Neuron (in vitro differentiated cells): ENCODE results near the gene DGKB.

Experiments used
- H2AFZ ChIP-seq: one replicate; pipeline ENCODE4 v1.6.1; 2013; ENCODE audit warnings: low read depth, mild to moderate bottlenecking, inconsistent platforms, low read length, moderate library complexity
- H3K27me3 ChIP-seq: one replicate; pipeline ENCODE4 v1.6.1; 2013; ENCODE audit warnings: low read length; ENCODE audit not compliant: insufficient read depth
- H3K36me3 ChIP-seq: one replicate; pipeline ENCODE4 v1.6.1; 2013; ENCODE audit warnings: low read length; ENCODE audit not compliant: insufficient read depth
- H3K4me1 ChIP-seq: one replicate; pipeline ENCODE4 v1.6.1; 2013; ENCODE audit warnings: low read length; ENCODE audit not compliant: insufficient read depth
- H3K4me3 ChIP-seq: 2 replicates; pipeline ENCODE4 v1.5.1; 2013; ENCODE audit warnings: mild to moderate bottlenecking, low read length, moderate library complexity
- H3K9me3 ChIP-seq: one replicate; pipeline ENCODE4 v1.6.1; 2013; ENCODE audit warnings: low read length

The DGKB gene

DNA sequence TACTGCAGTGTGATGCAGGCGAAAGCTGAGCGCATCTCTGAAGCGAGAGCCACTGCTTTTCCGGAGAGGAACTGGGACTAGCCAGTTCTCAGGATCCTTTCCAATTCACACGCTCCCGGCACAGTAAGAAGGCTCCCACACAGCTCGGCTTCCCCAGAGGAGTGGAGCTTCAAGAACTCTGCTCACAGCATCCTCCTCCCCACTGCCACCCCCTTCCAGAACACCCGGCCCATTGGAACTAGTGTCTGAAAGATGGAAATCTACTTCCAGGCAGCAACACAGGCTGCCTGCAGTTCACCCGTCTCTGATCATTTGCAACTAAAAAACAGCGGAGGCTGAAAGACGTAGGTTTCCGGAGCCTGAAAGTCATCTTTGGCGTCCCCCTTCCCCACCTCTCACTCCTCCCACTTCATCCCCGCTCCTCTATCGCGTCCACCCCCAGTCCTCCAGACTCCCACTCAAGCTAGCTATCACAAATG lies at the start of gene DGKB:
Gene DGKB (minus strand): TSS at position 163 of the 479 bp plus-strand sequence.
- Histone ChIP-seq H3K4me3 (peak within 1 kb of the TSS; percentile 67), H3K36me3 (no peaks in the 10 kb centered on the region), H3K9me3 (no peaks in the 10 kb centered on the region), H3K27me3 (no peaks in the 10 kb centered on the region), H2AFZ (peak within 1 kb of the TSS; percentile 92), H3K4me1 (peaks cover 16% of the 10 kb centered on the region)

DNA sequence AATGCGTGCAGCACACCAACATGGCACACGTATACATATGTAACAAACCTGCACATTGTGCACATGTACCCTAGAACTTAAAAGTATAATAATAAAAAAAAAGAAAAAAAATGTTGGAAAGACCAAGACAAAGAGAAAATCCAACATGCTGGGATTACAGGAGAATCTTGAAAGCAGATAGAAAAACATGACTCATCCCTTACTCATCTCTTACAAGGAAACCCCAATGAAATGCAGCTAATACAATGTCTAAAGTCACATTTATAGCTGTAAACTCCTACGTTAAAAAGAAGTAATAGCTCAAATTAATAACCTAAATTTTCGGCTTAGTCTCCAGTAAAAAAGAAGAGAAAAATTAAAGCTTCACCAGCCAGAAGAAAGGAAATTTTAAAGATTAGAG lies 47.5 kb upstream of the DGKB start:
- no peak overlapping the region for H2AFZ ChIP-seq
- H3K4me1 ChIP-seq: no peaks in the 10 kb centered on the region
- H3K9me3 ChIP-seq: no peaks in the 10 kb centered on the region
- no peak overlapping the region for H3K4me3 ChIP-seq
- no peaks in the 10 kb centered on the region for H3K27me3 ChIP-seq
- no peaks in the 10 kb centered on the region for H3K36me3 ChIP-seq

DNA sequence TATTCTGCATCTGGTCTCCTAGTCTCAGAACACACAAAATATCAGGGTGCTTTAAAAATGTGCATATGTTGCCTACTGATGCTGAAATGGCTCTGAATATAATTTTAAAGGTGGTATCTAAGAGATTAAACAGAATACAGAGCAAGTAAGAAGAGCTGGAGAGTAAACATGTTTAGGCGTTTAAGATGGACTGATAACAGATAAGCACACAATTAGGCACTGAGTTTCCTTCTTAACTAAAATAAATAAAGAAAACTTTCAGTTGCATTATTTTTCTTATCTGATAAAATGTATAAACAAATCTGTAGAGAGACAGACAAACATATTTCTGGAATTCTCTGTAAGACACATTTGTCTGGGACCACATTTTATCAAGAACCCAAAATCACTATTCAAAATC lies 35.6 kb upstream of the DGKB start:
- Histone ChIP-seq H2AFZ (no peak overlapping the region), H3K27me3 (no peaks in the 10 kb centered on the region), H3K4me1 (peaks cover 8% of the 10 kb centered on the region), H3K9me3 (no peaks in the 10 kb centered on the region), H3K36me3 (no peaks in the 10 kb centered on the region), H3K4me3 (no peak overlapping the region)

DNA sequence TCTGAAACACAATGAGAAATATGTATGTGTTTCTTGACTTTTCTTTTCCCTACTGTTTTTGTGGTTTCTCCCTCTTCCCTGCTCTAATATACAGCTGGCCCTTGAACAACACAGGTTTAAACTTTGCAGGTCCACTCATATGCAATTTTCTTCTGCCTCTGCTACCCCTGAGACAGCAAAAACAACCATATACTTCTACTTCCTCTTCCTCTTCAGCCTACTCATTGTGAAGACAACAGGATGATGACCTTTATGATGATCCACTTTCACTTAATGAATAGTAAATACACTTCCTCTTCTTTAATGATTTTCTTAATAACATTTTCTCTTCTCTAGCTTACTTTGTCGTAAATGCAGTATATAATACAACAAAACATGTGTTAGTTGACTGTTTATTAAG lies 35.0 kb upstream of the DGKB start:
- Histone ChIP-seq H3K27me3 (no peaks in the 10 kb centered on the region), H2AFZ (no peak overlapping the region), H3K36me3 (no peaks in the 10 kb centered on the region), H3K4me3 (no peak overlapping the region), H3K9me3 (no peaks in the 10 kb centered on the region), H3K4me1 (peaks cover 8% of the 10 kb centered on the region)

DNA sequence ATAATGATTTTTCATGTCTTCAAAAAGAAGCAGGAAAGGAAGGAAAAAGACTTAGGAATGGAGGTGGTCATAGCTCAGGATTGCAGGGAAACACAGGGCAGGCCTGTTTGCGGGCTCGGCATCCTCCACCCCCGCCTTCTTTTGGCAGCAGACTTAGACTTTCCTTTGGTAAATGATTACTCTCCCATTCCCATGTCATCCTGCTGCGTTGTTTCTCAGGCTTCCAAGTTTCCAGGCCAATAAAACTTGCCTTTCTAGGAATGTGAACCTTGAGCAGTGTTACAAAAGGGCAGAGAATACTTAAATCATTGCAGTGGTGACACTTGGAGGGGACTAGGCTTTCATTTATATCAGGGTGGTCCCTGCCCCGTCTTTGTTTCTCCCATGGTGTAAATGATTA lies 34.0 kb upstream of the DGKB start:
- no peak overlapping the region for H2AFZ ChIP-seq
- no peaks in the 10 kb centered on the region for H3K9me3 ChIP-seq
- no peaks in the 10 kb centered on the region for H3K27me3 ChIP-seq
- H3K4me1 ChIP-seq: peaks cover 8% of the 10 kb centered on the region
- H3K36me3 ChIP-seq: no peaks in the 10 kb centered on the region
- no peak overlapping the region for H3K4me3 ChIP-seq

DNA sequence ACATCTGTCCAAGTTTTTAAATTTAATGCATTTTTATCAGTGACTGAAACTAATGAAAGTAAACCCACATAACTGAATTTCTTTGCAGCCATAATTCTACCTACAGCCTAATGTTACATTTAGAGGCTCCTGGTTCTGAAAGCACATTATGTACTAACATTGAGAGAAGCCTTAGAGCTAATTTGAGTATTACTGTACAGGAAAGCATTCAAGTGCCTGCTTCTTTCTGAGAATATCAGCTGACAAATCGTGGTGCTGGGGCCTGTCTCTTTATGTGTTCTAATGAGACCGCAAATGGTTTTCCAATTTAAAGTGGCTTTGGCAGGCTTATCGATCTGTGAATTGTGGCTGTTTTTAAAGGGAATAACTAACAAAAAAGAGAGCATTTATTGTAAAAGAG lies 32.3 kb upstream of the DGKB start:
- H3K4me1 ChIP-seq: peaks cover 8% of the 10 kb centered on the region
- no peak overlapping the region for H2AFZ ChIP-seq
- no peak overlapping the region for H3K4me3 ChIP-seq
- no peaks in the 10 kb centered on the region for H3K9me3 ChIP-seq
- H3K27me3 ChIP-seq: no peaks in the 10 kb centered on the region
- no peaks in the 10 kb centered on the region for H3K36me3 ChIP-seq

DNA sequence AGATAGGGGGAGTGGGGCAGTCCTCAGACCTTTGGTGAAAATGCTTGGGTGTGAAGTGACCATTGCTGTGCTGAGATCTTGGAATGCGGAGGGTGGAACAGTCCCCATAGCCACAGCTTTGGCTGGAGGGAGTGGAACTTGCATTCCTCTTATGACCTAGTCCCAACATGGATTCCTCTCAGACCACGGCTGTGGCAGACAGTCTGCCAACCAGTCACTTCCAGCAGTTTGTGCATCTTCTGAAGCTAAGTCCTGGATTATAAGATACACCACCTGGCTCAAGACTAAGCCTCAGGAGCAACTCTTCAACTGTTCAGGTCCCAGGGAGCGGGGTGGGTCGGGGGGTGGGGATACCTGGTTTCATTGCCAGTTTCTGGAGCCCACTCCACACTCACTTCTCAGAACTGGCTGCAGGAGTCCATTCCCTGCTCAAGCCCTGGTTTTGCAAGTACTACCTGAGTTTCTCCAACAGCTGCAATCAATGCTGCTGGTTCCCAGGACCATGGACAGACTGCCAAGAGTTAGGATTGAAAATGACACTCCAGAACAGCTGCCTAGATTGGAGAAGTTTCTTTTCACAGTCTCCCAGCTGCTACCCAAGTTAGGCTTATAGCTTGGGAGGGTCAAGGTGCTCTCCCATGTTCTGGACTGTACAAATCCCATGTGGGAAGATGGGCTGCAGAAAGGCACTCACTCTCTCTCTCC lies 29.1 kb upstream of the DGKB start:
- Histone ChIP-seq H3K4me3 (no peak overlapping the region), H2AFZ (no peak overlapping the region), H3K27me3 (no peaks in the 10 kb centered on the region), H3K4me1 (peaks cover 7% of the 10 kb centered on the region), H3K9me3 (no peaks in the 10 kb centered on the region), H3K36me3 (no peaks in the 10 kb centered on the region)

DNA sequence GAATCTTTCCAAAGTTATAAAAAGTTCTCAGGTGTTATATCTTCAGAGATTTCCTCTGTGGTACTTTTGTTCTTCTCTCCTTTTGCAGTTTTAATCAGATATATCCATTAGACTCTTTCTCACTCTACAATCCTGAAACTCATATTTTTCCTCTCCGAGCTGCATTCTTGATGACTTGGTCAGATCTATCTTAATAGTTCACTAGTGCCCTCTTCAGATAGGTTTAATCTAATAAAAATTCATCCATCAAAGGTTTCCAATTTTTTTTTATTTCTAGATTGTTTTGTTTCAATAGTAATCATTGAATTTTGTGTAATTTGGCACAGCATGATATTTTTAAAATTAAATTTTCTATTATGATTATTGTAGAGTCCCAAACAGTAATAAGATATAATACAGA lies 21.8 kb upstream of the DGKB start:
- Histone ChIP-seq H3K4me3 (no peak overlapping the region), H3K4me1 (no peaks in the 10 kb centered on the region), H3K27me3 (no peaks in the 10 kb centered on the region), H3K36me3 (no peaks in the 10 kb centered on the region), H3K9me3 (no peaks in the 10 kb centered on the region), H2AFZ (no peak overlapping the region)

DNA sequence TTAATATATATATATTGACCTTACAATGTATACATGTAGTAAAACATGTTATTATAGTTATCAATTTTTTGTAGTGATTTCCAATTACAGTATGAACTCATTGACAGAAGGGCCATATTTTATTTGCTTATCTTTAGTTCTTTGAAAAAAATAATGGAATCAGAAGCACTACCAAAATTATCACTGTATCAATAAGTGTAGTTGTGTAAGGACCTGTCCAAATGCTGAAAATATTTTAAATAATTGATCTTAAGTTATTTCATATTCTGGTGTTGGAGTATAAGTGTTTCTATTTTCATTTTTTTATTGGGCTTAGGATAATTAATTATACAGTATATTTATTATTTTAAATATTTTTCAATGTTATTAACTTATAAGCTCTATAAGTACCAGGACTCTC lies 8.5 kb upstream of the DGKB start:
- no peaks in the 10 kb centered on the region for H3K36me3 ChIP-seq
- no peaks in the 10 kb centered on the region for H3K9me3 ChIP-seq
- no peak overlapping the region for H2AFZ ChIP-seq
- H3K4me1 ChIP-seq: no peaks in the 10 kb centered on the region
- H3K4me3 ChIP-seq: no peak overlapping the region
- H3K27me3 ChIP-seq: no peaks in the 10 kb centered on the region

DNA sequence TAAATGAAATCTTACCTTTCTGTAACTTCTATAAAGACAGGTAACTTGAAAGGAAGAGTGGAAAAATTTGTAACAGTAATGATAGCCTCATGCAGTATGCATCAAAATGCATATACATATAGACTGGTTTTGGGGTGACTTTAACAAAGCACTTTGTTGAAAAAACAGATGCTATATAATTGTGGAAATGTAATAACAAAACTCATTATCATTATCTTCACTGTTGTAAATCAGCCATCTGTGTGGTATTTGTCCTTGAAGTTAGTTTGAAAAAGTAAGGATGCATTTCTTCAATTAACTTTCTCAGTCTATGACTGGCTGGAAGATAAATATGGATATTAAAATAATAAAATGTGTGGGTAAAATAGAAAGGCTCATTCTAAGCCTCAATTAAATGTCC lies 6.1 kb upstream of the DGKB start:
- Histone ChIP-seq H3K4me3 (no peak overlapping the region), H3K36me3 (no peaks in the 10 kb centered on the region), H3K27me3 (no peaks in the 10 kb centered on the region), H3K4me1 (peaks cover 1% of the 10 kb centered on the region), H2AFZ (no peak overlapping the region), H3K9me3 (no peaks in the 10 kb centered on the region)

DNA sequence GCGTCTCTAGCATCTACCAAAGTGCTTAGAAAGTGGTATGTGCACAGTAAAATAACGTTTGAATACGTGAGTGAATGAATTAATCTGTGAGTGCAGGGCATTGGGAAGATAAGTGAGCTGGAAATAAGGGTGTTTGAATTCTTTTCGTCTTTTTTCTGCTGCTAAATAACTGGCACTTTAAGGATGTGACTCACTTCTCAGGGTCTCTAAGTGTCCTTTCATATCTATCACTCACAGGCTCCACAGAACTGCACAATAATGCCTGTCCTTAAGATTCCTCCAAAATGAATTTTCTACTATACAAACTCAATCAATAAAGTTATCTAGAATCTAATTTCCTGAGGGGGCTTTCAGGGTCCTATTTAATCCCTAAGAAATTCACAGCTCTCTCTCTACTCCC lies 3.2 kb upstream of the DGKB start:
- H3K27me3 ChIP-seq: no peaks in the 10 kb centered on the region
- no peak overlapping the region for H3K4me3 ChIP-seq

DNA sequence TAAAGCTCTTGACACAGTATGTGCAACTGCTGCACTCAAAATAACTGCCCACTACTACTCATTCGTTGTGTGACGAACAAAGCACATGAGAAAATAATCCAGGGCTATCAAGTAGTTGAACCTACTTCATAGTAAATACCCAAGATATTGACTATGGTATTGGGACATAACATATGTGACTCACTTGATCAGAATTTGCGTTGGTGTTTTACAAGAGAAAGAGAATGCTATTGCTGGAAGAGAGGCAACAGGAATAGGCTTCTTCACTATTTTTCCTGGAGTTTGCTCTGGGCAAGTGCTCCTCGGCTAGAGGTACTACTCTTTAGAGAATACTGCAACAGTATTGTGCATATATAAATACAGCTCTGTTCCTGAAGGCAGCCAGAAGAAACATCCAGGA lies 2.5 kb downstream of the DGKB start:
- Histone ChIP-seq H3K27me3 (no peaks in the 10 kb centered on the region), H2AFZ (no peak overlapping the region), H3K4me3 (no peak overlapping the region), H3K9me3 (no peaks in the 10 kb centered on the region), H3K4me1 (peaks cover 16% of the 10 kb centered on the region), H3K36me3 (no peaks in the 10 kb centered on the region)

More for the DNA sequence above, 3.2 kb upstream of the DGKB start:
- Histone ChIP-seq H3K36me3 (no peaks in the 10 kb centered on the region), H2AFZ (no peak overlapping the region), H3K4me1 (peaks cover 16% of the 10 kb centered on the region), H3K9me3 (no peaks in the 10 kb centered on the region)

DNA sequence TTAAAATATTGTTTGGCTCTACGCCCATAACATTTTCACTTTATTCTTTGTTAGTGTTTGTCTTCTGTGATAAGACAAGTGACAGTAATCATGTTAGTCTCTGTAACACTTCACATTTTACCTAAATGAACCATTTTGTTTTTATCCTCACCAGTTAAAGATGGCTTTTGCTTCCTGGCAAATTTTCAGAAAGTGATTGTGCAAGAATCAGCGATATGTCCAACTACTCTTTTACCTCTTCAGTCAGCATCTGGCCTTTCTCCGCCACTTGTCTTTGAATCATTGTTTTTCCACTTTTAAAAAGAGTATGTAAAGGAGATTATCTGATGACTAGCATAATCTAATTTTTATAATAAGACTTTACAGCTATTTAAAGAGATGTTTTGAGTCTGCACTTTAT lies 3.5 kb downstream of the DGKB start:
- Histone ChIP-seq H3K36me3 (no peaks in the 10 kb centered on the region), H3K4me1 (peaks cover 16% of the 10 kb centered on the region), H3K9me3 (no peaks in the 10 kb centered on the region), H3K4me3 (no peak overlapping the region), H2AFZ (no peak overlapping the region), H3K27me3 (no peaks in the 10 kb centered on the region)

DNA sequence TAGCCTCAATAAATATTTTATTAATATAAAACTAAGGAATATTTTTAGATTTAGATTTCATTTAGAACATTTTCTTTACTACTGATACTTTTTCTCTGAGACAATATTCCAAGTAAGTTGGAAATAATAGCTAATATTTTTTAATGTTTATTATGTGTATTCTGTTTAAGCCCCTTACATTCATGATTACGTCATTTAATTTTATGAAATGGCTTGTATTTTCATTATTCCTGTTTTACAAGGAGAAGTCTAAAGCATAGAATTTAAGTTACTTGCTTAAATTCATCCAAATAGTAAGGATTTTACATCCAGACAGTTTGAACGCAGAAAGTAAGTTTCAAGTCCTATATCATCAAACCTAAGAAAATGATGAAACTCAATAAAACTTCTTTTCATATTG lies 6.1 kb downstream of the DGKB start:
- no peaks in the 10 kb centered on the region for H3K4me1 ChIP-seq
- H2AFZ ChIP-seq: no peak overlapping the region
- H3K27me3 ChIP-seq: no peaks in the 10 kb centered on the region
- H3K4me3 ChIP-seq: no peak overlapping the region
- H3K36me3 ChIP-seq: no peaks in the 10 kb centered on the region
- no peaks in the 10 kb centered on the region for H3K9me3 ChIP-seq
